HG03103 (cell line): ENCODE results near the gene HIVEP3.

ENCODE experiments used
- ATAC-seq: cut with Tn5 transposase; IDR thresholded peaks from one replicate; pipeline ENCODE4 v1.9.1; 2021; ENCODE audit warnings: low read depth; ENCODE audit not compliant: unreplicated experiment

HIVEP3 gene

GRCh38 chr1:41497461-41498030 lies 421.2 kb downstream of the HIVEP3 start:
- ATAC-seq: no peak

- ATAC-seq: no peak
Measured at GRCh38 chr1:41497056-41497440, 421.7 kb downstream of the HIVEP3 start.

DNA sequence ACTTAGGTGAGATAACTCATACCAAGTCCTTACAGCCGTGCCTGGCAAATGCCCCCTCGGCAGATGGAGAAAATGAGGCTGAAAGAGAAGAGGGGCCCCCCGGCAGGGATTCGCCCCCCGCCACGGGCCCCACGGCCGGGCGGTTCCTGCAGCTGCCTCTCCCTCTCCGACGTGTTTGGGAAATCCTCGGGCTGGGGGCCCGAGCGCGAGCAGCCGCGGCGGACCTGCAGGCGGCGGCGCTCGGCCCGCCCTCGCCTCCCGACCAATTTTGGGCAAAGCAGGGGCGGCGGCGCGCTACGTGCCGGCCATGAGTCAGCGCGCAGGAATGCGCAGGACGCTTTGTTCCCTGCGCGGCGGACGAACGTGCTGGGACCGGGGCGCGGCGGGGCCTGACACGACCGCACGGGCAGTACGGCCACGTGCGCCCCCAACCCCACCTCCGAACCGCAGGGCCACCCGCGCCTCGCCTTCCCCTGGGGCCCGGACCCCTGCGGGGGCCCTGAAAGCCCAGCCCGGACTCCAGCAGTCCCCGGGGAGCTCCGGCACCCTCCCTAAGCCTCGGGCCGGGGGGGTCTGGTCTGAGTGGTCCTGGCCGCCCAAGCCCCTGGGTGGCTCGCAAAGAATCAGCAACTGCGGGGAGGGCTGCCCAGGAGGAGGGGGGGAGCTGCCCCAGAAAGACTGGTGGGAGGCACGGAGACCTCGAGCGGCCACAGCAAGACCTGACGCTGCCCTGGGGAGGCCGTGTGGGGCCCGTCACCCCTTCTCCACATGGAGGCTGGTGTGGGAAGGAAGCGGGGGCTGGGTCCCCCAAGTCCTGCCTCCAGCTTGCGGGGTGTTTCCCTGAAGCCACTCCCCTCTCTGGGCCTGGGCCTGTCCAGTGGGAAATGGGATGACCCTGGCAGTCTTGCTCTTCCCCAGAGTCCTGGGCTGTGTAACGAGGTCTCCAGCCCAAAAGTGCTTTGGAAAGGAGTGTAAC lies 422.4 kb downstream of the HIVEP3 start:
- ATAC-seq: no peak

DNA sequence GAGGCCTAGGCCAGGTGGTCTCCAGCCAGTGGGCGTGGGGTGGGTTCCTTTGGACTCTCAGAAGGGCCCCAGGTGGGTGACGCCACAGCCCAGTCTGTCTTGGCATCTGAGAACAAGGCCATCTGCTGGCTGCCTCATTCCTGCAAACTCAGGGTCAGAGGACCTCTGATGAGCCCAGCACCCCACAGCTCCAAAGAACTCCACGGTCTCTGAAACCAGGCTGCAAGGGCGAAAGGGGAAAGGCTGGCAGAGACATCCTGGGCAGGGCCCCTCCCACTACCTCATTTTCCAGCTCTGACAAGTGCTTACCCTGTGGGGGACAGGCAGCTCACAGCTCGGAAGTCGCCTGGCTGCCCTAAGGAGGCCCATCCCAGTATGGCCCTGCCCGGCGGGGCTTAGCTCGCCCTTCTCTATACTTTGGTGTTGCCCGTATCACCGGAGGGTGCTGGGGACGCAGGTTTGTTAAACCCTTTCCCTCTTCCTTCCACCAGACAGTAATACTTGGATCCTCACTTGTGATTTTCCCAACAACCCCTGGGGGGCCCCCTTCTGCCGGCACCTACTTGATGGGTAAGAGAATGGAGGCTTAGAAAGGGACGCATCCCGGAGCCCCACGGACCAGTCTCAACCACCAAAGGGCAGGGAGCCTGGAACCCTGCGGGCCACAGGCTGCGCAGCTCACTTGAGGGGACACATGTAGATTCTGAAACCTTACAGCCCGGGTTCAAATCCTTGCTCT lies 423.3 kb downstream of the HIVEP3 start:
- ATAC-seq: no peak

DNA sequence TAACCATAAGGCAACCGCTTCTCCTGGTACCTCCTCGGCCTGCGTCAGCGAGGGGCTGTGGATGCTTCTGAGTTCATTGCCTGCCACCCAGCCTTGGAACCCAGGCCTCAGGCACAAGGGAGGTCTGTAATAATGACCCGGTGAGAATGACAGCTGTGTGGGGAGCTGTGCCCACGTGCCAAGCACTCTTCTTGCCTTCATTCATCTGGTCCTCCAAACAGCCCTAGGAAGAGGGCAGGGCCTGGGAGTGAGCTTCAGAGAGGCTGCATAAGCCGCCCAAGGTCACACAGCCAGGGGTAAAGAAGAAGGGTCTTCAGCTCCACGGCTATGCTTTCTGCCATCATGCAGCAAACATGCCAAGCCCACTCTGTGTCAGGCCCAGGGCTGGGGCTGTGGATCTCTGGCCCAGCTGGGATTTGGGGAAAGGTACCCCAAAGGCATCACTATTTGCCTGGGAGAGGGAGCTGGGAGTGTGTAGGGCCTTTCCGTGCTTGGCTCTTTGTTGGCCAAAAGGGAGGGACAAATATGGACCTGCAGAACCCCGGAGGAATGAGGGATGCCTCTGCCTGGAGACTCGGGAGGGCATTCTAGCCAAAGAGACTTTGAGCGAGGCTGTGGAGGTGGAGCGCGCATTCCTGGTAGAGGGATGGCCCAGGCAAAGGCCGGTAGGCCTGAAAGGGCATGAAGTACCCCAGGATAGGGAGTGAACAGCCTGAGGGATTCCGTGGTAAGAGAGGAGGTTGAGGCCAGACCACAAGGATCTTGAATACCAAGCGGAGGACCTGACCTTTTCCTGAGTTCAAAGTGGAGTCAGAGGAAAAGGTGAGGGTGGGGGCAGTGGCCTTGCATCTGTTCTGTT lies 424.1 kb downstream of the HIVEP3 start:
- no peak for ATAC-seq

- ATAC-seq: no peak
Measured at GRCh38 chr1:41493626-41494350, 424.9 kb downstream of the HIVEP3 start.

GRCh38 chr1:41493117-41493536 lies 425.6 kb downstream of the HIVEP3 start:
- ATAC-seq: no peak

DNA sequence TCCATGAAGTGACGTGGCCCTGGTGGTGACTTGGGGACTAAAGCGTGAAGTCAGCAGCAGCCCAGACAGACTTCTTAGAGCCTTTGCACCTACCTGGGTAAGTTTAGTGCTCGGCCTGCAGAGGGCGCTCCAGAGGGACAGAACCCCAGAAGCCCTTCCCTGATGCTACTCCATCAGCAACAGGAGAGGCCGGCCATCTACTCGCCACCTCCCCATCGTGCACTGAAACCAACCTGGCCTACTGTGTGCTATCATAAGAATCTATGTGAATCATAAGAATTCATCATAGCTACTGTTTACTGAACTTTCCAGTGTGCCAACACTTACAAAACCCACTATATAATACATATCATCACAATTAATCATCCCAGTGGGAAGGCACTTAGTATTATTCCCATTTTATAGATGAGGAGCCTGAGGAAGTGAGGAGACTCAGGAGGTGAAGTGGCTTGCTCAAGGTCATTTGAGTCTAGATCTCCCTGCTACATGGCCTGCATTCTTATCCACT lies 426.3 kb downstream of the HIVEP3 start:
- ATAC-seq: no peak

GRCh38 chr1:41490911-41491310 lies 427.8 kb downstream of the HIVEP3 start:
- no peak for ATAC-seq

GRCh38 chr1:41489561-41489960 lies 429.2 kb downstream of the HIVEP3 start:
- no peak for ATAC-seq

GRCh38 chr1:41488040-41488951 lies 430.4 kb downstream of the HIVEP3 start:
- no peak for ATAC-seq

DNA sequence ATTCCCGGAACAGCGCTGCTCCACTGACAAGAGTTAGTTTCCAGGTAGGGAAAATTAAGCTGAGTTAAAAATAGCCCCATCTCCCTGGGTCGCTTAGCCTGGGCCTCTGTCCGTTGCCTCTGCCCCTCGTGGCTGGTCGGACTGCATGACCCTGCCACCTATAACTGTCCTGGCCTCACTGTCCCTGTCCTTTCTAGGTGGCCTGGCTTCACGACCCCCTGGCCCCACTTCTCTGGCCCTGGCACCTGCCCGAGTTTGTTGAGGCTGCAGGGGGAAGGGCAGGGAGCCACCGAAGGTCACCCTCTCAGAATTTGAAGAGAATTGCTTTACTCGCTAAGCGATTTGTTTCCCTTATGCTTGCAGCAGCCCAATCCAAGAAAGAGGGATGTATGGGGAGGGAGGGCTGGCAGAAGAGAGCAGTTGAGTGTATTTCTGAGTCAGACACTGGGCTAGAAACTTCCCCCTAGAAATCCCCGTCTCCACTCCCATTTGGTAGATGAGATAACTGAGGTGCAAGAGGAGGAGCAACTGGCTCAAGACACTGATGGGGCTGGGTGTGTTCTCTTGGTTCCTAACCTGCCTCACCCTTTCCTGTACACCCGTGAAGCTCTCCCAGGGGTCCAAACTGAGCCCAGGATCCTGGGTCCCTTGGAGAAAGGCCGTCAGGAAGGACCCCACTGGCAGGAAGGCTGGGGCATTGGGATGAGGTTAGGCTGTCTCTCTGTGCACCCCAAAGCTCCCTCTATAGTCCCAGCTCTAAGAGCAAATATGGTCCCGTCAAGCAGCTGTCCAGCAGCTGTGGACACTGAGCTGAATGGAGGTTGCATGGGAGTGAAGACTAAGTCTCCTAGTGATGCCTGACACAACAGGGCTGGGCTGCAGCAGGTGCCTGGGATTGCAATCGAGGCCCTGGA lies 431.3 kb downstream of the HIVEP3 start:
- no peak for ATAC-seq

DNA sequence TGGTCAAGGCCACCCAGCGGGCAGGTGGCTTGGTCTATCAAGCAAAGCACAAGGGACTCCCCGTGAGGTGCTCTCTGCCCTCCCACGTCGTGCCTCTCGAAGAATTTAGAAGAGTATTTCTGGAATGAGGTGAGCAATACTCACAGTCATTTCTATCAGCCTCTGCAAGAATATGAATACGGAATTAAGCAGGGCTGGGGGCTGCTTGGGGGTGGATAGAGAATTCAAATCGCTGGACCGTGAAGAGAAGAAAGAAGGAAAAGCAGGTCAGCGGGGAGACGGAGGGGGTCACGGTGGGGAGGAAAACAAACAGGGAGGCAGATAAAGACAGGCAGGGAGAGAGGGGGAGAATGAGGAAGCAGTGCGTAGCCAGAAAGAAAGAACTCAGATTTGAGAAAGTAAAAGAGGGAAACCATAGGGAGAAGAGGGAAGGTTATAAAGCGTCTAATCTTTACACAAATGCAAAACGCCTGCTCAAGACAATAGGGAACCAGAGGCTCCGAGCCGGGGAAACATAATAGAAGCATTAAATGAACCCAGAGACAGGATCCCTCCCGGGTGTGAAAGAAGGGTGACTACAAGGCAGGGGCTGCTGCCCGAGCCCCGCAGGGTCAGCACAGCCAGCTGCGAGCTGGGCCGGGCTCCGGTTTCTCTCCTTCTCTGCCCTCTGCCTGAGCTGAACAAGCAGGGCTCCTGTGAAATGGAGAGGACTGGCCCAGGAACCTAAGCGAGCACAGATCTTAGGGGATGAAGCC lies 432.2 kb downstream of the HIVEP3 start:
- no peak for ATAC-seq

- ATAC-seq: no peak
Measured at GRCh38 chr1:41486053-41486370, 432.7 kb downstream of the HIVEP3 start.

DNA sequence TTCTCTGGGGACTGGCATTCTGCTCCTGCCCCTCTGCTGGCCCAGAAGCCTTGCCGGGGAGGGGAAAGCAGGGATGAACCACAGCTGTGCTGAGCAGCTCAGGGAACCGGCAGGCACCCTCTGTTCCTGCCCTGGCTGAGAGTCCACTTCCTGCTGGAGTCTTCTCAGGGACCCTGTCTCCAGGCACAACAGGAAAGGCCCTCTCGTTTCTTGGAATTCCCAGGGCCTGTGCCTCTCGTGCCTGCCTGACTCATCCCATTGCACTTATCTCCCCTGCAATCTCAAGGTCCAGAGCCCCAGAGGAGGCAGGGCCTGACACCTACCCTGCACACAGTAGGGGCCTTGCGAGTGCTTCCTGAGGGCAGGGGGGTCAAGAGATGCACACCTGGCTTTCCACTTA lies 433.1 kb downstream of the HIVEP3 start:
- ATAC-seq: no peak

DNA sequence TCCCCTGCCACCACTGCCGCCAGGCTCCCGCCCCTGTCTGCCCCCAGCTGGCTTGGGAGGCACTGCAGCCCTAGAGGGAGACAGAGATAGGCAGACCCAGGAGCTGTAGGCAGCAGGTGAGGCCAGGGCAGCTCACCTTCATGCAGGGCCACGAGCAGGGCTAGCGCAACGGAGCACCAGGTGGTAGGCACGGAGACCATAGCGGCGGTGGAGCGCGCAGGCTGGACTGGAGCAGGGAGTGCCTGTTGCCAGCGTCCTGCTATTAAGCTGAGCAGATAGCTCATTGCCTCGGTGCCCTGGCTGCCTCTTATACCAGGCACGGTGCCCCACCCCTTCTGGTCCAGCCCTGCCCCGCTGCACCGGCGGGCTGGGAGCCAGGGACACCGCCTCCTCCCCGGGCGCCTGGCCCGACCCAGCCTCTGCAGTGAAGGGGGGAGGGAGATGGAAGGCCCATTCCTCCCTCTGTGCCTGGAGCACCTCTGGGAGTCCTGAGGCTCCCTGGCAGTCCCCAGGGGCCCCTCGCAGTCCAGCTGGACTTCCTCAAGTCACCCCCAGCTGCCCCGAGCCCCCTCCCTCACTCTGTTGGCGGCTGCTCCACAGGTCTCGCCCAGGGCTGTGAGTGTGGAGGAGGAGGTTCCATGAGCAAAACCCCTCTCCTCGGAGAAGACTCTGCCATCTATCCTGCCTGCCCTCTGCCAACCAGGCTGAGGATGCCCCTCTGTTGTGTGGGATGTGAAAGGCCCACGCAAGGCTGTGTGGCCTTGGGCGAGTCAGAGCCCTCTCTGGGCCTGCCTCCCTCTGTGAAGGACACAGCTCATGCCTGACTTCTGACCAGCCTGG lies 434.1 kb downstream of the HIVEP3 start, which contains the start of gene EDN2:
Gene EDN2, minus strand, starts transcription at position 282 of the 840 bp plus-strand sequence. Its CDS starts 82 bp downstream, at position 200.
- no peak for ATAC-seq
